ENCODE measurements around the gene BABAM2. TPM values are rescaled to one million over a fixed set of nuclear protein-coding genes. Genes with fewer than 3 reads are reported as not detected.
A peak's percentile ranks its signal among the peaks of the same experiment; 100 is the strongest.

BABAM2 gene
- total RNA-seq, 2 donors from 2014 or later = 36.4 to 40.9 TPM

DNA sequence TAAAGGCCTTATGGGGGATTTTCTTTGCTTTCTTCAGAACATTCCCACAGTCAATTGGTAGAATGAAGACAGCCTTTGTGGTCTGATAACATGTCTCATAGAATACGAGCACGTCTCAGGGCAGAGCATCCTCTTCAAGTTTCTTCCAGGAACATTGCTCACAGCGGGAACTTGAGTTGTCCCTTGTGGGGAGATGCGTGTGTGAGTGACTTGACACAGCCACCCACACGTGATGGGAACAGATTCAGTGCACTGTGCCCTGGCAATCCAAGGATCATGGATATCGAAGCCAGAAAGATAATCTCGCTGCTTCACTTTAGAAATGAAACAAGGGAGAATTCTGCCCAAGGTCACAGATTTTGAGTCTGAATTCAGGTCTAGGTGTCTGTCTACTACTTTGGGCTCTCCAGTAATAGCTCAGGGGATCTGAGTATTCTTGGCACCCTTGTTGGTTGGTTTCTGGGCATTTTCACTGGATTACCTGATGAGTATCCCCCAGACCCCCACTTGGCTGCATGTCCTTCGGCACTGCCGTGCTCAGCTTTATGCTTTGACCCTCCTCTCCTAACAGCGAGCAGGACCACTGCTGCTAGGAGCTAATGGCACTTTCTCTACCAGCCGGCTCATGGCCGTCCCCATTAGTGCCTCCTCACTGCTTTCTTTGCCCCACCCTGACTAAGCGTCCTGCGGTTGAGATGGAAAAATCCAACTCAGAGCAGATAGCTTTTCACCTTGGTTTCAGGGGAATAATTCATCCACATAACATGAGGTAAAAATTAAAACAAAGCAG is 426.2 kb downstream of the BABAM2 start:
- peaks cover 3% of the 10 kb centered on the region for H3K4me1 ChIP-seq (ENCODE audit: control insufficient read depth, insufficient read depth, low read length)
- 92 to 99% methylated on average over 12 to 14 of the region's 14 CpGs for WGBS, 2 experiments (ENCODE audit: insufficient coverage in 1 of 2, insufficient read length in 1 of 2)
- H3K9me3 ChIP-seq (ENCODE audit: control insufficient read depth, low read length) = no peaks in the 10 kb centered on the region
- no peak overlapping the region for H3K9ac ChIP-seq (ENCODE audit: extremely low read depth, low read length, poor library complexity, severe bottlenecking)
- H3K9me3 Mint-ChIP-seq = no peaks in the 10 kb centered on the region
- H3K27ac ChIP-seq (ENCODE audit: low read depth, low read length) = no peak overlapping the region
- H3K27me3 ChIP-seq (ENCODE audit: control insufficient read depth, insufficient read depth, low read length, poor library complexity, severe bottlenecking) = no peaks in the 10 kb centered on the region
- H3K4me3 Mint-ChIP-seq = no peak overlapping the region
- no peak overlapping the region for H3K4me3 ChIP-seq (ENCODE audit: low read length)
- TF ChIP-seq, protein P1, sequence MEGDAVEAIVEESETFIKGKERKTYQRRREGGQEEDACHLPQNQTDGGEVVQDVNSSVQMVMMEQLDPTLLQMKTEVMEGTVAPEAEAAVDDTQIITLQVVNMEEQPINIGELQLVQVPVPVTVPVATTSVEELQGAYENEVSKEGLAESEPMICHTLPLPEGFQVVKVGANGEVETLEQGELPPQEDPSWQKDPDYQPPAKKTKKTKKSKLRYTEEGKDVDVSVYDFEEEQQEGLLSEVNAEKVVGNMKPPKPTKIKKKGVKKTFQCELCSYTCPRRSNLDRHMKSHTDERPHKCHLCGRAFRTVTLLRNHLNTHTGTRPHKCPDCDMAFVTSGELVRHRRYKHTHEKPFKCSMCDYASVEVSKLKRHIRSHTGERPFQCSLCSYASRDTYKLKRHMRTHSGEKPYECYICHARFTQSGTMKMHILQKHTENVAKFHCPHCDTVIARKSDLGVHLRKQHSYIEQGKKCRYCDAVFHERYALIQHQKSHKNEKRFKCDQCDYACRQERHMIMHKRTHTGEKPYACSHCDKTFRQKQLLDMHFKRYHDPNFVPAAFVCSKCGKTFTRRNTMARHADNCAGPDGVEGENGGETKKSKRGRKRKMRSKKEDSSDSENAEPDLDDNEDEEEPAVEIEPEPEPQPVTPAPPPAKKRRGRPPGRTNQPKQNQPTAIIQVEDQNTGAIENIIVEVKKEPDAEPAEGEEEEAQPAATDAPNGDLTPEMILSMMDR (conservative IDR thresholded peaks at IDR 0.05) = no peak
- no peaks in the 10 kb centered on the region for H3K27me3 Mint-ChIP-seq (ENCODE audit: insufficient read depth)
- H3K4me1 Mint-ChIP-seq = peaks cover 21% of the 10 kb centered on the region
- DNase-seq = peak; percentile 20
- no peaks in the 10 kb centered on the region for H3K36me3 ChIP-seq (ENCODE audit: control insufficient read depth, insufficient read depth, low read length)
- H3K27ac Mint-ChIP-seq = no peak overlapping the region
- H3K36me3 Mint-ChIP-seq (ENCODE audit: low read depth) = no peaks in the 10 kb centered on the region

DNA sequence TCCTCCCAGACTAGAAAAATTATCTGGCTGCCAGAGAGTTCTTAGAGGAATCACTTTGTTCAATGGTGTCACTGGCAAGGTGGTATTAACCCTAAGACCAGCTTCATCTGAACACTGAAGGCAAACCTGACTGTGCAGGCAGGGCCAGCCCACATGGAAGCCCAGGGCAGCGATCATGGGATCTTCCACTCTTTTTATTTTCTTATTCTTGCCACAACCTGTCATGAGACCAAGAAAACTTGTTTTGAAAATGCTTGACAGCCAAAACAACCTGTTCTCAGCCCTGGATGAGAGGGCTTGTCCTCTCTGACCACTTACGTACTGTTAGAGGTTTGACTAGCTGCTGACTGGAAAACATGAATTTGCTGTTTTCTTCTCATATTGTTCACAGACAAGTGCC is 426.9 kb downstream of the BABAM2 start:
- H3K27me3 Mint-ChIP-seq (ENCODE audit: insufficient read depth) = no peaks in the 10 kb centered on the region
- no peak overlapping the region for H3K27ac Mint-ChIP-seq
- no peaks in the 10 kb centered on the region for H3K27me3 ChIP-seq (ENCODE audit: control insufficient read depth, insufficient read depth, low read length, poor library complexity, severe bottlenecking)
- H3K9me3 Mint-ChIP-seq = no peaks in the 10 kb centered on the region
- no peaks in the 10 kb centered on the region for H3K36me3 Mint-ChIP-seq (ENCODE audit: low read depth)
- H3K4me3 Mint-ChIP-seq = no peak overlapping the region
- no peaks in the 10 kb centered on the region for H3K36me3 ChIP-seq (ENCODE audit: control insufficient read depth, insufficient read depth, low read length)
- 94 to 100% methylated on average over 2 of the region's 2 CpGs for WGBS, 2 experiments (ENCODE audit: insufficient coverage in 1 of 2, insufficient read length in 1 of 2)
- H3K27ac ChIP-seq (ENCODE audit: low read depth, low read length) = no peak overlapping the region
- H3K9ac ChIP-seq (ENCODE audit: extremely low read depth, low read length, poor library complexity, severe bottlenecking) = no peak overlapping the region
- no peak overlapping the region for H3K4me3 ChIP-seq (ENCODE audit: low read length)
- peaks cover 24% of the 10 kb centered on the region for H3K4me1 Mint-ChIP-seq
- peaks cover 7% of the 10 kb centered on the region for H3K4me1 ChIP-seq (ENCODE audit: control insufficient read depth, insufficient read depth, low read length)
- DNase-seq = no peak
- no peaks in the 10 kb centered on the region for H3K9me3 ChIP-seq (ENCODE audit: control insufficient read depth, low read length)
- TF ChIP-seq, protein P1 (conservative IDR thresholded peaks at IDR 0.05) = no peak

DNA sequence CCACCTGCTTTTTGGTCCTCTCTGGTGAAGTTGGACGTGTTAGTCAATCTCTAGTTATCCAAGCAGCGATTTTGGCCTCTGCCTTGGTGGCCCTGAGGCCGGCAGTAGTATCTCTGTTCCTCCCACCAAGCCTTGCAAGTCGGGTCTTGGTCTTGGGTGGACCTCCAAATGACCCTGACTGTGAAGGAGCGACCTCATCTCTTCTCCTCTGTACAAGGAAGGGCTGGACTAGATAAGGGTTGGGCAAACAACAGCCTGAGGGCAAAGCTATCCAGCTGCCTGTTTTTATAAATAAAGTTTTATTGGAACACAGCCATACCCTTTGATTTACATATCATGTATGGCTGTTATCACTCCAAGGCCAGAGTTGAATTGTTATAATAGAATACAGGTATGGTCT is 427.5 kb downstream of the BABAM2 start:
- Histone ChIP-seq H3K4me1 (ENCODE audit: control insufficient read depth, insufficient read depth, low read length) (peaks cover 7% of the 10 kb centered on the region), H3K9ac (ENCODE audit: extremely low read depth, low read length, poor library complexity, severe bottlenecking) (no peak overlapping the region), H3K9me3 (ENCODE audit: control insufficient read depth, low read length) (no peaks in the 10 kb centered on the region), H3K4me3 (ENCODE audit: low read length) (no peak overlapping the region), H3K27me3 (ENCODE audit: control insufficient read depth, insufficient read depth, low read length, poor library complexity, severe bottlenecking) (no peaks in the 10 kb centered on the region), H3K36me3 (ENCODE audit: control insufficient read depth, insufficient read depth, low read length) (no peaks in the 10 kb centered on the region), H3K27ac (ENCODE audit: low read depth, low read length) (no peak overlapping the region)
- Mint-ChIP-seq H3K27me3 (ENCODE audit: insufficient read depth) (no peaks in the 10 kb centered on the region), H3K4me1 (peaks cover 24% of the 10 kb centered on the region), H3K4me3 (no peak overlapping the region), H3K36me3 (ENCODE audit: low read depth) (no peaks in the 10 kb centered on the region), H3K9me3 (no peaks in the 10 kb centered on the region), H3K27ac (no peak overlapping the region)
- TF ChIP-seq, protein P1 (conservative IDR thresholded peaks at IDR 0.05) = no peak
- DNase-seq = peak; percentile 9
- 96 to 100% methylated on average over 3 to 5 of the region's 5 CpGs for WGBS, 2 experiments (ENCODE audit: insufficient coverage in 1 of 2, insufficient read length in 1 of 2)

Data from endodermal cell (in vitro differentiated cells).